Stimulated activated CD8-positive, alpha-beta memory T cell treated with anti-CD3 and anti-CD28 coated beads, Interleukin-12 subunit alpha, Interleukin-12 subunit beta, amount 100 ng/mL, for 4 hours (primary cell): ENCODE results near the gene ZNF526.
"Not testable (repeated sequence)": the region's sequence is repeated elsewhere in the genome, so short reads cannot be mapped to it uniquely, and the experiment has no call there.

Experiments
- DNase-seq: peaks from one replicate; pipeline ENCODE4 v3.0.0-alpha.2; 2020; ENCODE audit warnings: low read depth

Gene ZNF526

DNA sequence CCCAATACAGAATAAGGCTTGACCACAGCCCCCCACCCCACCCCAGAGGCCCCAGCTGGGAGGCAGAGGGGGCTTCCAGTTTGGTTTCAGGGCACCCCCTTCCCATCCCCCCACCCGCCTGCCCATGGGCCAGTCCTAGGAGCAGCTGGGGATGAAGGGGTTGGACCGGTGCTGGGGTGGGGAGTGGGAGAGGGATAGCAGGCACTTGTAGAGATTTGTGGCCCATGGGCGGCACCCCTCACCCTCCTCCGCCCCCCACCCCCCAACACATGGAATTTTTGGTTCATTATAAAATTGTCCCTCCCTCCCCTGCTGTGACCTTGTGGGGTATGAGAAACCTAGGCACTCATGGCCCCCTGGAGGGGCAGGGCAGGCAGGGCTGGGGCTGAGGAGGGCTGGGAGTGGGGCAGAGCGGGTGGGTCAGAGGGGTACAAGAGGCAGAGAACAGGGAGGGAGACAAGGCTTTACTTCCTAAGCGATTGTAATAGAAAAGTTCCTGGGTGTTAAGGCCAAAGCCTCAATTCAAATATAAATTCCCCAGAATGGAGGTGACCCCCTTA is 27.6 kb downstream of the ZNF526 start:
- no peak for DNase-seq

DNA sequence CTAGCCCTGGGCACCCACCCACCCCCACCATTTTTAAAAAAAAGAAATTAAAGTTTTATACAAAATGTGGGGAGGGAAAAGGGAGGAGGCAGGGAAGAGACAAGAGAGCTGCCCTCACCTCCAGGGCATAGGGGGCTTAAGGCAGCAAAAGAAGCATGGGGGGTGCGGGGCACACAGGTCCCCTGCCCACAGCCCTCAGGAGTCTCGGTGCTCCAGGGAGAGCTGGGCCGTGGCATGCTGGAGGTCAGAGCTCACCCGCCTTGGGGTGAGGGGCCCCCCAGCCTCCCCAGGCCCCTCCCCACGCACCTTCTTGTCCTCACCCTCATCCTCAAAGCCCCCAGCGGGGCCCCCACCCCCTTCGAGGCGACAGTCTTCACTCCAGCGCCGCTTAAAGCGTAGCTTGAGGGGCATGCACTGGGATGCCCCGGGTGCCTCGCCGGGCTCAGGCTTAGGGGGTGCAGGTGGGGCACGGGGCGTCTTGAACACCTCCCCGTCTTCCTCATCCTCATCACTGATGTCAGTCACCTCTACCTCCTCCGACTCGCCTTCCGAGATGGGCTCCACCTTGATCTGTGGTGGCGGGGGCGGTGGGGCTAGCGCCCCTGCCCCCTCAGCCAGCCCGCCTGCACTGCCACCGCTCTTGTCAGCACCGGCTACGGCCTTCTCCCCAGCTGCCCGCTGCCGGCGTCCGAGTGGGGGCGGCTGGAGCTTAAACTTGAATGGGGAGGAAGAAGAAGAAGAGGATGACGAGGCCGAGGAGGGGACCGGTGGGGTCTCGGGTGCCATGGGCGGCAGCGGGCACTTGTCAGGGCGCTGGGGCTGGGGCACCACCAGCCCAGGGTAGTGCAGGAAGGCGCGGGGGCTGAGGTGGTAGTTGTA is 28.4 kb downstream of the ZNF526 start:
- no peak for DNase-seq

DNA sequence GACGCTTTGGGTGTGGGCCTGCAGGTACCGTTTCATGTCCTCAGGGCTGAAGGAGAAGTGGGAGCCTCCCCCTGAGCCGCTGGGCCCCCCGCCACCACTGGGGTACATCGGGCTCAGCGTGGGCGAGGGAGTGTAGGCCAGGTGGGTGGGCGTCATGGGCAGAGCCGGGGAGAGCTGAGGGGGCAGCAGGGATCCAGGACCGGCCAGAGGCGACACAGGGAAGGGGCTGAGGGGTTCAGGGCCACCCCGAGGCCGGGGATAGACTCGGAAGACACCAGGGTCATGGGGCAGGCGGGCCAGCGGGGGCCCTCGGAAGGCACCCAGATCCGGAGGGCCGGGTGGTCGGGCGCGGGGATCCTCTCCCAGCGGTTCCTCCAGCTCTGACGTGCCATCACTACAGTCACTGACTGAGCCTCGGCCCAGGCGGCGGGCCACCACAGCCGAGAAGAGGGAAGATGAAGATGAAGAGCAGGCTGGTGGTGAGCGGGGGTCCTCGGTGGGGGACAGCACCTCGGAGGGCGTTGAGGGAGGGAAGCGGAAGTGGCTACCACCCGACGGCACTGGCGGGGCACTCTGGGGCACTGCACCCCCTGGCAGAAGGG is 29.1 kb downstream of the ZNF526 start:
- DNase-seq: no peak

DNA sequence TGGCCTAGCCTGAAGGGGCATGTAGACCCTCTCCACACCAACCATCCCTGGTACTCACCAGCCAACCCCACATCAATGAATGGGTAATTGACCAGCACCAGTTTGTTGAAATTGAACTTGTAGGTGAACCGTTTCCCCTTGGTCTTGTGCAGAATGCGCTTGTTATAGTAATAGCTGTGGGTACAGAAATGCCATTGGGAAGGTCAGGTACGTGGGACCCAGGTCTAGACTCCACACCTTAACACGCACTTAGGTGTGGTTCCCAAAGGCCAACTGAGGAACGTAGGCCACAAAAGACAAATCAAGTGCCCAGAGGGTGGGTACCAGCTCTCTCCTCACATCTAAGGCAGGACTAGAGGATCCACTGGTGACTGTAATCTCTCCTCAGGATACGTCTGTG is 29.7 kb downstream of the ZNF526 start:
- no peak for DNase-seq

DNA sequence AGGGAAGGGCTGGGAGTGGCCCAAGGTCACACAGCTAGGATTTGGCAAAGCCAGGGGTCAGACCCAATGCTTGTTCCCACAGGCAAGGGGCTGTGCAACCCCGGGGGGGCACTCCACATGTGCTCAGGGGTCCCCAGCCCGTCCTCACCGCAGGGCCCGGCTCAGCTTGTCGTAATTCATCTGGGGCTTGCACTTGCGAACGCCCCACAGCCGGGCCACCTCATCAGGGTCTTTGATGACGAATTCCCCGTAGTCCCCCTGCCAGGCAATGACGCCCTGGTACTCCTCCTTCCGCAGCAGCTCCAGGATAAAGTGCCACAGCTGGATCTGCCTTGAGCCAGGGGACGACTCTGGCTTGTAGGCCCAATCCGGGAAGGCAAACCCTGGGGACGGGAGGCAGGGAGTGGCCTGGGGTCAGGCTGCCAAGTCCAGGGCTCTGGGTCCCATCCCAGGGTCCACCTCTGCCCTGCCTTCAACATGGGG is 30.1 kb downstream of the ZNF526 start:
- no peak for DNase-seq

DNA sequence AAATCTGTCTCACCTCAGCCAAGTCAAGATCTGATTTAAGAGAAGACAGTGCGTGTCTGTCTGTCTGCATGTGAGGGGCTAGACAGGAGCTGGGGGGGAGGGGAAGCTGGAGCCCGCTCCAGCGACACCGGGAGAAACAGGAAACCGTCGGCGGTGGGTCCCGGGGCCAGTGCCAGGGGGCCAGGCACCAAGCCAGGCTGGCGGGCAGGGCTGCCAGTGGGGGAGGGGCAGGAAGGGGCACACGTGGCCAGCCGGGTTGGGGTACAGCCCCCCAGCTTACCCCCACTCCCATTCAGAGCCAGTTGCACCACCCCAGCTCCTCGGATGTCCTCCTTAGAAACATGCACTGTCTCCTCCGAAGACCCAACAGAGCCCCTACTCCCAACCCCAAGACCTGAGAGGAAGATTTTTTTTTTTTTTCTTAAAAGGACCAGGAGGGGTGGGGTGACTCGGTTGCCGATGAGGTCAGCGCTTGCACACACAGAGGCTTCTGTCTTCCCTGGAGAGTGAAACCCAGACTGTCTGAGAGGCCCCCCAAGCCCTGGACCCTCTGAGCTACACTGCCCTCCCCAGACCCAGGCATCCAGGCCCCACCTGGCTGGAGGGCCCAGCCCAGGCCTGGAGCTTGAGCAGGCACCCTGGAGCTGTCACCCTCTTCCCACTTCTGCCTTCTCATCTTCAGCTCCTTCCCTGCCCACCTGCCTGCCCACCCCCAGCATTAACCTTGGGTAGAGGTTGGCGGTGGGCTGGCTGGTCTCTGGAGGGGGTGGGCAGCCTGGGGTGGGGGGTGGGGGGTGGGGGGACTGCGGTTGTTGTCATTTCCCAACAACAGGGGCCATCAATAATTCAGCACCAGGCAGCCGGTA is 30.8 kb downstream of the ZNF526 start:
- no peak for DNase-seq

DNA sequence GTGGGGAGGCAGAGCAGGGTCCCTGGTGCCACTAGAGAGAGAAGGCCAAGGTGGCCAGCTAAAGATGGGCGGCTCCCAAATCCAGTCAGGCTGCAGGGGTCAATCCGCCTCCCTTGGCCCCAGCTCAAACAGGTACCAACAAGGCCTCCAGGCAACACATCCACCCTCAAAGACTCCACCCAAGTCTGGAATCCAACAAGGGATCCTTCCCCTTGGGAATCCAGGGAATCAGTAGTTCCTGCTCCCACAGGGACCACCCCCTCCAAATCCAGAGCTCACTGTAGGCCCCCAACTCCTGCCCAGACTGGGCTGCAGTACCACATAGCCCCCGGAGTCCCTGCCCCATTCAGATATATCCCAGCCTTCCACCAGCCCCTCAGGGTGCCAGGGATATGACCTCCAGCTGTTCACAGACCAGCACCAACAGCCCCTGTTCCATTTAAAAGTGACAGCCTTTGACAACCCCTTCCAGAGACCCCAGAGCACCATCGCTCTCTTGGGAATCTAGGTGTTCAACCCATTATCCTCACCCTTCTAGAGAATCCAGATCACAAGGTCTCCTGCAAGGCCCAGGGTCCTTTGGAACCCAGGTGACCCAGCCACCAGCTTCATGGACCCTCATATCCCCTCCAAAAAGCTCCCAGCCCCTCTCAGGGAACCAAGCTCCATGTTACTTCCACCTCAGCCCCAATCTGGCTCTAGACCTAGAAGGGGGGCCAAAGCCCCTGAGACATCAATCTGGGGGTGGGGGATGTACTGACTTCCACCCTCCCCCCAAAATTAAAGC is 31.7 kb downstream of the ZNF526 start:
- no peak for DNase-seq

DNA sequence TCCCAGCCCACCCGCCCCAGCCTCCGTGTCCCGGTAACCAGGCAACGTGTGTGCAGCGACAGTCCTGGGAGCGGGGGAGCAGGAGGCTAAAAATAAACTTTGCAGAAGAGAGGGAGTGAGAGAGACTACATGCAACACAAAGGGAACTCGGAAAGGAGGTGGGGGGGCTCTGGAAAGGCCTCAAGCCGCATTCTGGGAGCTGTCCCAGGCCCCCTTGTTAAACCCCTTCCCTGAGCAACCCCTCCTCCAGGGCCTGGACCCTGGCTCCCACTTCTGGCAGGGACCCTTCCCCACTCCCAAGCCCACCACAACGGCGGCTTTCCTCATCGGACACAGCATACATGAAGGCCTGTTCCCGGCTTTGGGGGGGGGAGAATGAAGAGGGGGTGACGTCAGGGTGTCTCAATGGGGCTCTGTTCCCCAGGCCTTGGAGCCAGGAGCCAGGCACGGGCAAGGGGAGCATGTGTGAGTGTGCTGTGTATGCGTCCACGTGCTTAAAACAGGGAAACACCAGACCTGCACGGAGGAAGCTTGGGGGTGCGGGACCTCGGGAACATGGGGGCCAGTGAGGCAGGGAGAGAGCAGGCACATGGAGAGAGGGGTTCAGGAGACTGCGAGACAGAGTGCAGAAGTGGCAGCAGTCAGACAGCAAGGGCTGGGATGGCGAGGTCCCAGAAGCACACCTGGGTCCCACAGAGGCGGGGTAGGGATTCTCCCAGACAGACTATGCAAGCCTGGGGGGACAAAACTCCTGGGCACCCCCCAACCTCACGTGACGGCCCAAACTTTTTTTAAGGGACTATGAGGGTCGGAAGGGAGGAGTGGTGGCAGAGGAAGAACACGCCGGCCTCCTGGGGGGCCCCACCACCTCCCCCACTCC is 32.5 kb downstream of the ZNF526 start:
- no peak for DNase-seq

DNA sequence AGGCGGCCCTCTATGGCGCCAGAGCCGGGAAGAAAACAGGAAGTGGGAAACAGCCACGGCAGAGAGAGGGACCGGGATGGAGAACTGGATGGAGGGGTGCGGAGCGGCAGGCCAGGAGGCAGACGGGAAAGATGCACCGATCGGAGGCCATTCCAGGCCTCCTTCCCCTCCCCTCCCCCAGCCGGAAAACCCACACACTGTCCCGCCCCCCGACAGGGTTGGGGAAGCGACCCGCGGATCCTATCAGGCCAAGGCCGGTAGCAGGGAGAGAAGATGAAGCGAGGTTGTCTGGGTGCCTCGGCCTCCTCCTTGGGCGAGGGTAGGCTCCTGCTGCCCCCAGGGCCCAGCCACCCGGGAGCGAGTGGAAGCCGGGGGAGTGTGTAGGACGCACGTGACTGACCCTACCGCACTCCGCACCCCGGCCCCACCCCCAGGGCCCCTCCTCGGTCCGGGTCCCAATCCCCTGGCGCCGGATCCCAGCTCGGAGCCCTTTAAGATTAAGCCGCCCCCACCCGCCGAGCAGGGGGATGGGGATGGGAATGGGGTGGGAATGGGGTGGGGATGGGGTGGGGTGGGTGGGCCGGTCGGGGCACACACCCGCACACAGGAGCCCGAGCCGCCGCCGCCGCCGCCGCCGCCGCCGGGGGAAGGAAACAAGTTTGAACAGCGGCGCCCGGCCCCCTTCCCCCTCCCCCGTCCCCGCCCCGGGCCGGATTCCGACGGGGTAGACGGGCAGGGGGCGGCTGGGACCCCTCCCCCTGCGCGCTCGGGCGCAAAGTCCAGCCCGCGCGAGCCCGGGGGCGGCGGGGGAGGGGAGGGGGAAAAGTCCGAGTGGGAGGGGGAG is 33.4 kb downstream of the ZNF526 start:
- DNase-seq: peak; percentile 50

DNA sequence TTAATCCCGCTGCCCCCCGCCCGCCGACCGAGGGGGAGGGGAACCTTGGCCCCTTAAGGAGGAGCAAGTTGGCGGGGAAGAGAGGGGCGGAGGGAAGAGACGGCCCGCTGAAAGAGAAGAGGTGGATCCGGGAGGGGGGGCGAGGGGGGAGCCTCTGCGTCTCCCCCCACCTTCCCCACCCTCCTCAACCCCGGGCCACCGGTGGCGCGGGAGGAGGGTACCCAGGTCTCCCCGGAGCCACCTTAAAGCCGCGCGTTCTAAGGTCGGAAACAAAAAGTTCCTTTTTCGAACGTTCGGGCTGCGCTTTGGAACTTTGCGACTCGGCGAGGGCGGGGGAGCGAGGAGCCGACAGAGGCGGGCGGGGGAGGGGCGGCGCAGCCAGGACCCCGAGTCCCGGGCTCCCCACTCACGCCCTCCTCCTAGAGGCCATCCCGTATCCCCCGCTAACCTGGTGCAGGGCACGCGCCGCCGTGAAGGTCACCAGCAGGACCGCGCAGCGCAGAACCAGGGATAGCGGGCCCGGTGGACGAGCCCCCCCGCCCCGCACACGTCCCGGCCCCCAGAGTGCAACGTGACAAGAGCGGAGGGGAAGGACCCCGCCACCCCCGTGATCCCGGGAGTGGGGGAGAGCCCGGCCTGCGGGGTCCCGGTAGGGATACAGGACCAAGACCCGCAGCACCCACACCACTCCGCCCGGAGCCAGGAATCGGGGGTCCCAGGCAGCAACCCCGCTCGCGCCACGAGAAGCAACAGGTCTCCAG is 34.2 kb downstream of the ZNF526 start:
- DNase-seq: peak; percentile 68

DNA sequence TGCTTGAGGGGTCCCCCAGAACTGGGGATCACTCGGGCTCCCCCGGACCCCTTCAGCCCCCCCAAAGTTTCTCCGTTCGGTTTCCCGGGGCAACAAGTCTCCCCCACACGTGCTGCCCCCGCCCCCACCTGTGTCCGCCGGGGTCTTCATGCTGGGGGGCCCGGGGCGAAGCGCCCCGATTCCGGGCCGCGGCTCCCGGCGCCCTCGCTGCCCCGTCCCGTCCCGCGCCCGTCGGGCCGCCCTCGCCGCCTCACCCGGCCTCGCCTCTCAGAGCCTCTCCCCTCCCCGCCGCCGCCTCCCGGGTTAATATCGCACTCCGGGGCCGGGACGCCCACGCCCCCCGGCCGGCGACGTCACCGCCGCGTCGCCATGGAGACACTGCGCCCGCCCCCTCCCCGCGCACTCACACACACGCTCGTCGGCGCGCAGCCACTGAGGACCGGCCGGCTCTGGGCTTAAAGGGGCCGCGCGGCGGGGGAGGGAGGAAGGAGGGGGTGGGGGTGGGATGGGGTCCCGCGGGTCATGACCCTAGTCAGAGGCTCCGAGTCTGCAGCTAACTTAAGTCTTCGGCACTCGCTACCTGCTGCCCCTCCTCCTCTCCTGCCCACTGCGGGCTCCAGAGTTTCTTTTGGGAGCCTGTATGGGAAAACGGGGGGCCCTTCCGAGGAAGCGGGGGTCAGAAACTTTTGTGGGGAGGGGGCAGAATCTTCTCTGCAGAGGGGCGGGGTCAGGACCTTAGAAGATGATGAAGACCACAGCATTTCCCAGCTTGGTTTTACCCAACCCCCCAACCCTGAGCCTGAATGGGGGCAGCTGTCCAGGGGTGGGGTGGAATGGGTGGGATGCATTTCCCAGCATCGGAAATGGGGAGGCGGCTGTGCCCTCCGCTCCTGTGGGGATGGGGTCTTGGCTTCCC is 35.0 kb downstream of the ZNF526 start, which contains the start of gene ERF:
Gene ERF (minus strand): TSS at position 279 of the 916 bp plus-strand sequence. CDS start 129 bp downstream, at position 150.
- peak; percentile 92 for DNase-seq

DNA sequence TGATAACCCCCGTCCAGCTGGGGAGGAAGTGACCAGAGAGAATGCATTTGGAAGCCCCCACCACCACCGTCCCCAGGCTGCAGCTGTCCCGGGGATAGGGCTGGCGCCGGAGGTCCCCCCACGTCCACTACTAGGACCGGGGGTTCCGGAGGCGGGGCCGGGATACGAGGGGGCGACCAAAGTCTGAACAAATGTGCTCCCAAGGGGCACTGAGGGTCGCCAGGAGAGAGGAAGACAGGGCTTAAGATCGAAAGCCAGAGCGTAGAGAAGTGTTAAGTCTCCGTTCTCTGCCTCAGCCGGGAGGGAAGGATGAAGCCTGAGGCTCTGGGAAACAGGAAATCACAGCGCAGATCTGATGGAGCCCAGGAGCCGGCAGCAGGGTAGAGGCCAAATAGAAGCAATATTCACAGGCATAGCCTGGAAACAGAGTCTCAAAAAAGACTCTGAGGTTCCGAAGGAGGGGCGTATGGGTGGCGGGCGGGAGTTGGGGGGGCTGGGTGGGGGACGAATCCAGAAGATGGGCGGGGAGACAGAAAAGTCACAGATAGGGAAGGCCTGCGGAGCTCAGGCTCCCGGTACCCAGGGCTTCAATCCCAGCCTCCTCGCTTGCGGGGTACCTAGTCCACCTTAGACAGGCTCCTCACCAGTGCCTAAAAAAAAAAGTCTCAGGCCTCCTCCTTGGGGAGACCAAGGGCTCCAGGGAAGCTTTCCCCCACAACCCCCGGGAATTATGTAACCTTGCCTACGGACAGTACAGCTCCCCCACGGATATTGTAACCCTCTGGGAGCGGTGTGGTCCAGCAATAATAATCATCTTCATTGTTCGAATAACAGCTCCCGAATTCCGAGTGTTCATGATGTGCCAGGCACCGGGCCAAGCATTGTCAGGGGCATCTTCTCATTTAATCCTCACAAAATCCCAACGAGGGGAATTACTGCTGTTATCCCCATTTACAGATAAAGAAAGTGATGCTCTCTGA is 35.9 kb downstream of the ZNF526 start:
- DNase-seq: no peak

DNA sequence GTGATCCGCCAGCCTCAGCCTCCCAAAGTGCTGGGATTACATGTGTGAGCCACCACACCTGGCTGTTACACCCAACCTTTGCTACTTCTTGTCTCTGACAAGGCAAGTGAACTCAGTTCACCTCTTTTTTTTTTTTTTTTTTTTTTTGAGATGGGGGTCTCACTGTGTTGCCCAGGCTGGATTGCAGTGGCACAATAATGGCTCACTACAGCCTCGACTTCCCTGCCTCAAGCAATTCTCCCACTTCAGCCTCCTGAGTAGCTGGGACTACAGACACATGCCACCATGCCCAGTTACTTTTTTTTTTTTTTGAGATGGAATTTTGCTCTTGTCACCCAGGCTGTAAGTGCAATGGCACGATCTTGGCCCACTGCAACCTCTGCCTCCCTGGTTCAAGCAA is 37.7 kb downstream of the ZNF526 start:
- DNase-seq: not testable (repeated sequence)

DNA sequence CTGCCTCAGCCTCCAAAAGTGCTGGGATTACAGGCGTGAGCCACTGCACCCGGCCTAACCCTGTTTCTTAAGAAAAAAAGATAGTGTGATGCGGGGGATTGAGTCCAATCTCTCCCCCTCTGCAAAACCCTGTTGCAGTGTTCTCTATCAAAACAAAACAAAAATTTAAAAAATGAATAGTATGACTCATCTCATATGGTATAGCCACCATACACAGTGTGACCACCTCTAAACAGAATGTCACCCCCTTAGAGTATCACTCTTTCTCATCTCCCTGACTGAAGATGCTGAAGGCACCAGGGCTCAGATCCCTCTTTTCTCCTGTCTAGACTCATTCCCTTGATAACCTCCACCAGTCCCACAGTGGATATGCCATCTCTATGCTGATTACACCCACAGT is 41.7 kb downstream of the ZNF526 start:
- DNase-seq: no peak

DNA sequence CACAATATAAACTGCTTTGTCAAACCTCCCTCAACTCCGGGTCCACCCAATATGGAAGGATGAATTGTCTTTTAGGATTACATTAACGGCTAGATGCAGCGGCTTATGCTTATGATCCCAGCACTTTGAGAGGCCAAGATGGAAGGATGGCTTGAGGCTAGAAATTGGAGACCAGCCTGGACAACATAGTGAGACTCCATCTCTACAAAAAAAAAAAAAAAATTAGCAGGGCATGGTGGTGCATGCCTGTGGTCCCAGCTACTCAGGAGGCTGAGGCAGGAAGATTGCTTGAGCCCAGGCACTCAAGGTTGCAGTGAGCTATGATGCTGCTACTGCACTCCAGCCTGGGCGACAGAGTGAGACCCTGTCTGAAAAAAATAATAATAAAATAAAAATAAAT is 46.0 kb downstream of the ZNF526 start:
- DNase-seq: not testable (repeated sequence)

DNA sequence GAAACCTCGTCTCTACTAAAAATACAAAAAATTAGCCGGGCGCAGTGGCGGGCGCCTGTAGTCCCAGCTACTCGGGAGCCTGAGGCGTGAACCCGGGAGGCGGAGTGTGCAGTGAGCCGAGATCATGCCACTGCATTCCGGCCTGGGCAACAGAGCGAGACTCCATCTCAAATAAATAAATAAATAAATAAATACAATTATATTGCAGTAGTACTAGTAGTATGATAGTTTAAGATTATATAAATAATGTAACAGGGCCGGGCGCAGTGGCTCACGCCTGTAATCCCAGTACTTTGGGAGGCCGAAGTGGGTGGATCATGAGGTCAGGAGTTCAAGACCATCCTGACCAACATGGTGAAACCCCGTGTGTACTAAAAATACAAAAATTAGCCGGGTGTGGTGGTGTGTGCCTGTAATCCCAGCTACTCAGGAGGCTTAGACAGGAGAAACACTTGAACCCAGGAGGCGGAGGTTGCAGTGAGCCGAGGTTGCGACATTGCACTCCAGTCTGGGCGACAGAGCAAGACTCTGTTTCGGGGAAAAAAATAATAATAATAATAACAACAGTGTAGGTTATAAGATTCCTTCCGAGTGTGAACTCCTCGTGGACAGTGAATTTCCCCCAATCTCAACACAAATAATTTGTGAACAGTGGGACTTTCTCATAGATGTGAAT is 47.0 kb downstream of the ZNF526 start:
- not testable (repeated sequence) for DNase-seq
